ENCODE measurements around the gene MTMR12.

MTMR12 gene

DNA sequence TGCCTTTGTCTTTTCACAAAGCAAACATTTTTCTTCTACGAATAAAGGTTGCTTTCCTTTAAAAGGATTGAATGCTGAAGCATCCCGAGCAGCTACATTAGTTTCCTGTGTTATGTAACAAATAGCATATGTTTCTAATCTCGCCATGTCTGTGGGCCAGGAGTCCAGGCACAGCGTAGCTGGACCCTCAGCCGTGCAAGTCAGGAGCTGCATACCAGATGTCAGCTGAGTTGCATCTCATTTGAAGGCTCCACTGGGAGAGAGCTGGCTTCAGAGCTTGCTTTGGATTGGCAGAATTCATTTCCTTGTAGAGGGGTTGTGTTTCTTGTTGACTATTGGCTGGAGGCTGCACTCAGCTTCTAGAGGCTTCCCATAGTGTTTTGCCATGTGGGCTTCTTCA, 122.6 kb downstream of the MTMR12 start:
- no peak for DNase-seq (ENCODE audit: low read depth in 2 of 2)

DNA sequence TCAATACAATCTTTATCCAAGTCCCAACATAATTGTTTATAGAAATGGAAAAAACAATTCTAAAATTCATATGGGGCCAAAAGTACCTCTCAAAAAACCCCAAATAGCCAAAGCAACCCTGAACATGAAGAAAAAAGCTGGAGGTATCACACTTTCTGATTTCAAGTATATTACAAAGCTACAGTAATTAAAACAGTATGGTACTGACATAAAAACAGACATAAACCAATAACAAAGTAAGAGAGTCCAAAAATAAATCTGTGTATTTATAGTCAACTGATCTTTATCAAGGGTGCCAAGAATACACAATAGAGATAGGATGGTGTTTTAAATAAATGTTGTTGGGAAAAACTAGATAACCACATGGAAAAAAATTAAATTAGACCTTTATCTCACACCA, 125.1 kb downstream of the MTMR12 start:
- DNase-seq (ENCODE audit: low read depth in 2 of 2) = no peak

DNA sequence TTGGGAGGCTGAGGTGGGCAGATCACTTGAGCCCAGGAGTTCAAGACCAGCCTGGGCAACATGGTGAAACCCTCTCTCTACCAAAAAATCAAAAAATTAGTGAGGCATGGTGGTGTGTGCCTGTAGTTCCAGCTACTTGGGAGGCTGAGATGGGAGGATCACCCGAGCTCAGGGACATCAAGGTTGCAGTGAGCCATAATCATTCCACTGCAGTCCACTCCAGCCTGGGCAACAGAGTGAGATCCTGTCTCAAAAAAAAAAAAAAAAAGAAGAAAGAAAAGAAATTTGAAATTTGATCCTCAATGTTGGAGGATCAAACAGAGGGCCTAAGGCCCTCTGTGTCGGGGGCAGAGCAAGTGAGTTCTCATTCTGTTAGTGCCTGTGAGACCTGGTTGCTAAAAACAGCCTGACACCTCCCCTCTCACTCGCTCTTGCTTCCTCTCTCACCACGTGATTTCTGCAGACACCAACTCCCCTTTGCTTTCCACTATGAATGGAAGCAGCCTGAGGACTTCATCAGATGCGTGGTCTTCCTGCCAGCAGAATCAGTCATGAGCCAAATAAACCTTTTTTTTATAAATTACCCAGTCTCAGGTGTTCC, 130.2 kb downstream of the MTMR12 start:
- DNase-seq (ENCODE audit: low read depth in 2 of 2) = no peak

Measured in stimulated activated CD4-positive, alpha-beta T cell treated with anti-CD3 and anti-CD28 coated beads, Interleukin-15, amount 100 ng/mL, for 48 hours (primary cell).